Measurements from ENCODE around the gene YWHAB. TPM values are rescaled to one million over a fixed set of nuclear protein-coding genes. Genes with fewer than 3 reads are reported as not detected.

The YWHAB gene
- total and polyA plus RNA-seq, 2 of the 4 experiments (the other 2 are of a cell fraction) = 78.0 to 102 TPM

- TF ChIP-seq MAFK (IDR thresholded peaks at IDR 0.05; ENCODE audit: low read depth, low read length) (no peak), RCOR1 (IDR thresholded peaks at IDR 0.05; ENCODE audit: insufficient replicate concordance, low read length) (no peak), MAZ (IDR thresholded peaks at IDR 0.05; ENCODE audit: borderline replicate concordance, low read depth, low read length) (peak; percentile 93; the same call in 1 of the 2 replicates), RFX5 (IDR thresholded peaks at IDR 0.05; ENCODE audit: low read depth, low read length) (no peak), NFE2L2 (IDR thresholded peaks at IDR 0.05; ENCODE audit: low read depth, low read length) (no peak), FOS (IDR thresholded peaks at IDR 0.05; ENCODE audit: low read depth, low read length) (no peak)
These were observed at the start of gene YWHAB (continued) for GRCh38 chr20:44885392-44886265.

- Histone ChIP-seq H2BK120ac (ENCODE audit: low read depth, low read length) (no peak overlapping the region), H2AK5ac (ENCODE audit: low read depth, low read length) (no peak overlapping the region), H3K4me2 (ENCODE audit: low read depth, low read length) (no peak overlapping the region), H3K4me1 (ENCODE audit: control insufficient read depth, insufficient read depth, low read length) (no peaks in the 10 kb centered on the region), H3K79me1 (ENCODE audit: low read depth in 1 of 2, low read length in 2 of 2) (no peaks in the 10 kb centered on the region), H3K4ac (ENCODE audit: low read depth, low read length) (no peak overlapping the region), H3K9ac (ENCODE audit: low read depth, low read length) (no peak overlapping the region), H3K27ac (ENCODE audit: insufficient read depth, low read length) (no peak overlapping the region), H3K36me3 (ENCODE audit: control insufficient read depth, insufficient read depth, low read length) (no peaks in the 10 kb centered on the region), H2AK9ac (replicated peaks; ENCODE audit: low read depth, low read length, poor library complexity) (no peak overlapping the region), H3K9me3 (ENCODE audit: control insufficient read depth, insufficient read depth, low read length) (no peaks in the 10 kb centered on the region), H4K5ac (ENCODE audit: low read depth, low read length) (no peak overlapping the region), H2BK5ac (ENCODE audit: low read depth, low read length, poor library complexity, severe bottlenecking) (no peak overlapping the region), H3K23ac (ENCODE audit: low read depth, low read length) (no peak overlapping the region), H3K18ac (ENCODE audit: low read depth, low read length) (no peak overlapping the region), H3K4me3 (ENCODE audit: insufficient read depth, low read depth, low read length) (no peak overlapping the region), H4K8ac (ENCODE audit: low read depth in 2 of 2, low read length in 2 of 2) (no peak overlapping the region), H2AFZ (replicated peaks; ENCODE audit: low read length, poor library complexity) (no peak overlapping the region), H3K27me3 (ENCODE audit: control insufficient read depth, insufficient read depth, low read length) (peaks cover 24% of the 10 kb centered on the region), H3K9me1 (ENCODE audit: insufficient read depth, low read length) (no peaks in the 10 kb centered on the region), H4K20me1 (ENCODE audit: insufficient read depth, low read length) (no peaks in the 10 kb centered on the region), H2BK20ac (ENCODE audit: low read depth, low read length) (no peak overlapping the region), H2BK15ac (ENCODE audit: low read depth, low read length) (no peak overlapping the region), H3K56ac (ENCODE audit: extremely low read depth, insufficient read depth, low read length) (no peak overlapping the region), H3K14ac (replicated peaks; ENCODE audit: low read depth, low read length) (no peak overlapping the region), H4K91ac (ENCODE audit: insufficient read depth, low read depth, low read length) (no peak overlapping the region)
- no CpG with 5 or more reads among the region's 12 CpGs for WGBS, 2 experiments (ENCODE audit: extremely low coverage in 2 of 2, insufficient read length in 1 of 2)
- no peak for ATAC-seq (ENCODE audit: low read depth)
- no peak for DNase-seq
- no peak for TF ChIP-seq MAFK (IDR thresholded peaks at IDR 0.05; ENCODE audit: low read depth, low read length)
- no peak for TF ChIP-seq MAZ (IDR thresholded peaks at IDR 0.05; ENCODE audit: borderline replicate concordance, low read depth, low read length)
- TF ChIP-seq USF2 (IDR thresholded peaks at IDR 0.05; ENCODE audit: low read depth, low read length) = no peak
- TF ChIP-seq CTCF (conservative IDR thresholded peaks at IDR 0.05; ENCODE audit: low read depth, low read length) = no peak
- TF ChIP-seq POLR2A (IDR thresholded peaks at IDR 0.05; ENCODE audit: low read depth, low read length) = no peak
- TF ChIP-seq RCOR1 (IDR thresholded peaks at IDR 0.05; ENCODE audit: insufficient replicate concordance, low read length) = no peak
- no peak for TF ChIP-seq MXI1 (IDR thresholded peaks at IDR 0.05; ENCODE audit: borderline replicate concordance, low read depth, low read length)
- dilution Hi-C loops (cut with HindIII; ENCODE audit: low sequenced_read_pairs, unreplicated experiment) (no loop called here), intact Hi-C loops (cut with micrococcal nuclease) (no loop called here), in situ Hi-C loops (cut with MboI; ENCODE audit: low sequenced_read_pairs) (no loop called here)
- CTCF ChIA-PET = no interaction called here
- no TSS peak for BruUV-seq (replicated peaks)
- POLR2A ChIA-PET (ENCODE audit: unreplicated experiment) = no interaction called here
These were observed 48.8 kb upstream of the YWHAB start for GRCh38 chr20:44836601-44837120.

Measured in IMR-90 (cell line).